Stimulated activated CD4-positive, alpha-beta T cell treated with anti-CD3 and anti-CD28 coated beads, Interleukin-4, amount 100 ng/mL, for 4 hours (primary cell): ENCODE data around the gene RGS19.
"Not testable (repeated sequence)": the region's sequence is repeated elsewhere in the genome, so short reads cannot be mapped to it uniquely, and the experiment has no call there.

Source experiments
- DNase-seq, 2 experiments: peaks; one replicate each; pipeline ENCODE4 v3.0.0-alpha.2; 2020

Gene RGS19

DNA sequence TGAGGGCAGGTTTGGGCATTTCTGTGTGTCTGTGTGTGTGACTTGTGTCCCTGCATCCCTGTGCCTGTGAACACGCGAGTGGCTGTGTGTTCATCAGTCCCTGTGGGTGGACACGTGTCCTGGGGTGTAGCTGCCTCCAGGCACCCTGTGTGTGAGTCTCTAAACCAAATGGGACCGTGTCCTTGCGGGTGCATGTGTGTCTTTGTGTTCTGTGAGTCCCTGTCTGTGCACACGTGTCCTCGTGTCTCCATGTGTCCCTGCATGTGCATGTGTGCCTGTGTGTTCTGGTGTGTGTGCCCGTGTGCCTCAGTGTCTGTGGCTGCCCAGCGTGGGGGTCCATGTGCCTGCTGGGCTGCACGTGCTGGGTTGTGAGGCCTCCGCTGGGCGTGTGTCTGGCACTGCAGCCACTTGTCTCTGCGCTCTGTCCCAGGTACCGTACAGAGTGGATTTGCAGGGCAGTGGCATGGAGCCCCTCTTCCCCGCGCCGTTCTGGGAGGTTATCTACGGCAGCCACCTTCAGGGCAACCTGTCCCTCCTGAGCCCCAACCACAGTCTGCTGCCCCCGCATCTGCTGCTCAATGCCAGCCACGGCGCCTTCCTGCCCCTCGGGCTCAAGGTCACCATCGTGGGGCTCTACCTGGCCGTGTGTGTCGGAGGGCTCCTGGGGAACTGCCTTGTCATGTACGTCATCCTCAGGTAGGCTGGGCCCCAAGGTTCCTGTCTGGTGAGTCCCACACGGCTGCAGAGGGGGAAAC, 13.1 kb upstream of the RGS19 start:
- no peak for DNase-seq

DNA sequence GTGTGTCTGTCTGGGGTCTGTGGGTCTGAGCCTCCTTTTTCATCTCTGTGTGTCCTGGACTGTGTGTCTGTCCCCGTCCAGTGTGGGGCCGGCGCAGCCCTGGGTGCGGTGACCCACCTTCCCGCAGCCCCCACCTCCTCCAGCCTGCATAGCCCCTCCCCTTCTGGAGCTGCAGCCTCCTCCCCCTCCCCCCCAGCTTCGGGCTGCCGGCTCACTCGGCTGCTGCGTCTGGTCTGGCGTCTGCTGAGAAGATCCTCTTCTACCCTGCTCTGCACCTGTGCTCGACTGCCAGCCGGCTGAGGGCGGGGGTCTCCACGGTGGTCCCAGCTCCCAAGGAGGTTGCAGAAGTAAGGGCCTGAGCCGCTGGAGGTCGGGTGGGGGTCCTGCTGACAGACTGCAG, 12.5 kb upstream of the RGS19 start:
- no peak for DNase-seq

DNA sequence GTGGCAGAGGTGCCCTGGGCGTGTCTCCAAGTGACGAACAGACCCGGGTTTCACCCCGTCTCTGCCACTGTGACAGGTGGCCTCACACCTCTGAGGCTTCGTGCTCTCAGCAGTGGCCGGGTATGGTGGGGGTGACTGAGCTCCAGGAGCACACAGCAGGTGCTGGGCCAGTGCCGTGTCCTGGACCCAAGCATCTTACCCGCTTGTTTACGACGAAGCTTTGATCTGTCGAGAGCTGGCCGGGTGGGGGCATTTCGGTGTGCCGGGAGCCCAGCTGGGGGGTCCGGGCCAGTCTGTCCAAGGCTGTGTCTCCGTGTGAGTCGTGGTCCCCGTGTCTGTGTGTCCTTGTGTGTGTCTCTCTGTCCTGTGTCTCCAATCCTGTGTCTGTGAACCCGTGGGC, 12.0 kb upstream of the RGS19 start:
- DNase-seq: no peak

DNA sequence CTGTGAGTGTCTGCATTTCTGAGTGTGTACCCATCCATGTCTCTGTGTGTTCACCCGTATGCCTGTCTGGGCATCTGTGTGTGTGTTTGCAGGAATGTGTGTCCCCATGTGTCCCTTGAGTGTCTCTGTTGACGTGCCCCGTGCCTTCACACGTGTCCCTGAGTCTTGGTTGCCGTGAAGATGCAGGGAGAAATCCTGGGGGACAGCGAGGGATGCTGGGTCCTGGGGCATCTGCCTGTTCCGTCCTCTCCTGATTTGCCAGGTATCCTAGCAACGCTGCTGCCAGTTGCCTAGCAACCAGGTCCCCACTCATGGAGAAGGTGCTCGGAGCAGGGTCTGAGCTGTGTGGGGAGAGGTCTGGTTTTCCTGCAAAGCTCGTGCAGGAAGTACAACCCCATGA, 10.8 kb upstream of the RGS19 start:
- DNase-seq: no peak

DNA sequence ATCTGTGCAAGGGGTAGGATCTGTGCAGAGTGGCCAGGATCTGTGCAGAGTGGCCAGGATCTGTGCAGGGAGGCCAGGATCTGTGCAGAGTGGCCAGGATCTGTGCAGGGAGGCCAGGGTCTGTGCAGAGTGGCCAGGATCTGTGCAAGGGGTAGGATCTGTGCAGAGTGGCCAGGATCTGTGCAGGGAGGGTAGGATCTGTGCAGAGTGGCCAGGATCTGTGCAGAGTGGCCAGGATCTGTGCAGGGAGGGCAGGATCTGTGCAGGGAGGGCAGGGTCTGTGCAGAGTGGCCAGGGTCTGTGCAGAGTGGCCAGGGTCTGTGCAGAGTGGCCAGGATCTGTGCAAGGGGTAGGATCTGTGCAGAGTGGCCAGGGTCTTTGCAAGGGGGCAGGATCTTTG, 9.3 kb upstream of the RGS19 start:
- not testable (repeated sequence) for DNase-seq

DNA sequence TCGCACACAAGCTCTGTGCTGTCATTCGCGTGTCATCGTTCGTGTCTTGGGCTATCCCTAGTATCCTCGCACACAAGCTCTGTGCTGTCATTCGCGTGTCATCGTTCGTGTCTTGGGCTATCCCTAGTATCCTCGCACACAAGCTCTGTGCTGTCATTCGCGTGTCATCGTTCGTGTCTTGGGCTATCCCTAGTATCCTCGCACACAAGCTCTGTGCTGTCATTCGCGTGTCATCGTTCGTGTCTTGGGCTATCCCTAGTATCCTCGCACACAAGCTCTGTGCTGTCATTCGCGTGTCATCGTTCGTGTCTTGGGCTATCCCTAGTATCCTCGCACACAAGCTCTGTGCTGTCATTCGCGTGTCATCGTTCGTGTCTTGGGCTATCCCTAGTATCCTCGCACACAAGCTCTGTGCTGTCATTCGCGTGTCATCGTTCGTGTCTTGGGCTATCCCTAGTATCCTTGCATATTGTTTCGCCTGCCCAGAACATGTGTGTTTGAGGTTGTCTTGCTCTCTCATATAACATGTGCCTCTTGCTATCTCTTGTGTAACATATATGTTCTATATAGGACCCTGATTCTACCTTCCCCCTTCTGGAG, 8.0 kb upstream of the RGS19 start:
- not testable (repeated sequence) for DNase-seq

DNA sequence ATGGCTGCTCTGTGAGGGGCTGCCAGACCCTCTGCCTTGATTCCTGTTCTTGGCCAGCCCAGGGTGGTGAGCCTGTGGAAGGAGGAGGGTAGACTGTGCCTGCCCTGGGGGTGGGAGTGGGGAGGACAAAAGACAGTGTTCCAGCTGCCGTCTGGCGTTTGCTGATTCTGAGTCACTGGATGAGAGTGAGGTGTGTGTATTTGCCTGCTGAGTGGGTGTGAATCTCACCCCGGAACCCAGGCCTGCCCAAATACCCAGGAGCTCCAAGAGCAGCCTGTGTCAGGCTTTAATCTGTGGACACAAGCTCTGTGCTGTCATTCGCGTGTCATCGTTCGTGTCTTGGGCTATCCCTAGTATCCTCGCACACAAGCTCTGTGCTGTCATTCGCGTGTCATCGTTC, 7.5 kb upstream of the RGS19 start:
- no peak for DNase-seq

DNA sequence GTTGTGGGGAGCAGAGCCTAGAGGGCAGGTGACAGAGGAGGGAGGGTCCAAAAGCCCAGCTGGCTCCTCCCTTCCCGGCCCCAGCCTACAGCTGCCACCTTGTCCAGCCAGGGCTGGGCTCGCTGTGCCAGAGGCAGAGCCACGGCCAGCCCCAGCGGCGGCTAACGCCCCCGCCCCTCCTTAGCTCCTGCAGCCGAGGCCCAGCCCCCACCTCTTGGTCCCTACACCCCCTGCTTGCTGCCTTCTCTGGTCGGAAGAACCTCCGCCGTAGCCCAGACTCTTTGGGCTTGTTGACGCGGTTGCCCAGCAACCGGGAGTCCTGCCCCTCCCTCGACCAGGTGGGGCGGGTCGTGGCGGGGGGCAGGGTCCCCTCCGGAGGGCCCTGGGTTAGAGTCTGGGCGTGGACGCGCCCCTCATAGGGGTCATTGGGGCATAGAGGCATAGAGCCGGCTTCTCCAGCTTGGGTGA, 5.4 kb upstream of the RGS19 start:
- DNase-seq: no peak

DNA sequence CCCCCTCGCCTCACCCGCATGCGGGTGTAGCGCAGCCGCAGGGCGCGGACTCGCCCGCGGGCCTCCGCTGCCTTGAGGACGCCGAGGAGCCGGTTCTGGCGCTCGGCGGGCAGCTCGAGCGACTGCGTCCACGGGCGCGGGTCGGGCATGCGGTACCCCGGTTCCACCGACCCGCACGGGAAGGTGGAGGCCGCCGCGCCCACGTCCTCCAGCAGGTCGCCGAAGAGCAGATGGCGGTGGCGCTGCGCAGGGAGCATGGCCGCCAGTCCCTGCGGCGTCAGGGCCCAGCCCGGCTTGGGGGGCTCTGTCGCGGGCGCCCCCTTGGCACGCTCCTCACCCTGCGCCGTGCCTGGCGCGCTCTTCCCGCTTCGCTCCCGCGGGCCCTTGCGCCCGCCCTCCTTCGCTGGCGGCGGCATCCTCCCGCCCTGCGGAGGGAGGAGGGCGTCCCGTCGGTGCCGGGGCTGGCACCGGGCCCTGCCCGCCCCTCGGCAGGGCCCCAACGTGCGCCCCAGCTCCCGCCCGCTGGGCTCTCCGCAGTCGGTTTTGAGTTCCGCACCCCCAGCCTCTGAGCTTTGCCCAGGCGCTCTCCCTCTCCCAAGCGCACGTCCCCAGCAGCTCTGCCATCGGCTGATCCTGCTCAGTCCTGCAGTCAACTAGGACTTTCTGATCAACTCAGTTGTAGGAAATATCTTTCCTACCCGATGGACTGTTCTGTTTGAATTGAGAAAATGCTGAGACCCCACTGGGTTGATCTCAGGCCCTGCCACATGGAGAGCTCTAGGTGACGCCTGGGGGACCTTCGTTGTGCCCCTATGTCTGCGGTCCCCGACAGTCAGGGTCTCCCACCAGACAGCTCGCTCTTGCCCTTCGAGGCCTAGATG, 4.7 kb upstream of the RGS19 start, which contains the start of gene LKAAEAR1:
LKAAEAR1 (minus strand) TSS at position 595 of the 881 bp plus-strand sequence; CDS start at position 416, 179 bp downstream.
- DNase-seq: no peak

DNA sequence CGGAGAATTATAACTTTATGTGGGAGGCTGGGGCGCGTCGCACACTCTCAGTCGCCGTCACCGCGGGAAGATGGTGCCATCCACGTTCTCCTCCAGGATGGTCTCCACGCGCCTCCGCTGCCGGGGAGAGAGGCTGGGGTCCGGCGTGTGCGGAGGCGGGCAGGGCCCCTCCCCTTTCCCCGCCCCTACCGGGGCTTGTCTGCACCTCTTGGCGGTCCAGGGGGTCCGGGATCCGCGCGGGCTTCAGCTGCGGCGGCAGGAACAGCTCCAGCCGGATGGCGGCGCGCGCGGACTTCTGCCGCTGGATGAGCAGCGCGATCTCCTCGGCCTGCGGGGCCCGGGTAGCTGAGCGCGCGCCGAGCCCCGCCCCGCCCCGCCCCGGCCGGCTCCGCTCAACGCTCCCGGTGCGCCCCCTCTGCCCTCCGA, 4.1 kb upstream of the RGS19 start:
- DNase-seq: peak; percentile 59 to 75

DNA sequence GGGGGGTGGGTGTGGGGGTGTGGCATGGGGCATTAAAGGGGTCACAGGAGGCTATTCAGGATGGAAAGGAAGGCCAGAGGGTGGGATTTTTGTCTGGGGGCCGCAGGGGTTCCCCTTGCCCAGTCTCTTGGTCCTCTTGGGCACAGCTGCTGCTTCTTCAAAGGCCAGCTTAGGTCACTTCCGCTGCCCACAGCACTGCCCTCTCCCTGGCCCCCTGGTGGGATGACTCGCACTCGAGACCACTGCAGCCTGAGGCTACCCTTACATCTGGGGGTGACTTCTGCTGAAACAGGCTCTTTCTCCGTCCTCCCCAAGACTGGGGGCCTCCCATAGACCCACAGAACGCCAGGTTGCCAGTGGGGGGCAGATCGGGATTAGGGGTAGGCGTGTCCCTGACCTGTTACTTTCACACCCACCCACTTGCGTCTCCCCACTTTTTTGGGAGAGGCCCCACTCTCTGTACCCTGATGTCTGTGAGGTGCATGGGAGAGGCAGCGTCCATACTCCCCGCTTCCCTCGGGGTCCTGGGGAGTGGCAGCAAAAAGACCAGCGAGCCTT, 3.6 kb upstream of the RGS19 start:
- no peak for DNase-seq

DNA sequence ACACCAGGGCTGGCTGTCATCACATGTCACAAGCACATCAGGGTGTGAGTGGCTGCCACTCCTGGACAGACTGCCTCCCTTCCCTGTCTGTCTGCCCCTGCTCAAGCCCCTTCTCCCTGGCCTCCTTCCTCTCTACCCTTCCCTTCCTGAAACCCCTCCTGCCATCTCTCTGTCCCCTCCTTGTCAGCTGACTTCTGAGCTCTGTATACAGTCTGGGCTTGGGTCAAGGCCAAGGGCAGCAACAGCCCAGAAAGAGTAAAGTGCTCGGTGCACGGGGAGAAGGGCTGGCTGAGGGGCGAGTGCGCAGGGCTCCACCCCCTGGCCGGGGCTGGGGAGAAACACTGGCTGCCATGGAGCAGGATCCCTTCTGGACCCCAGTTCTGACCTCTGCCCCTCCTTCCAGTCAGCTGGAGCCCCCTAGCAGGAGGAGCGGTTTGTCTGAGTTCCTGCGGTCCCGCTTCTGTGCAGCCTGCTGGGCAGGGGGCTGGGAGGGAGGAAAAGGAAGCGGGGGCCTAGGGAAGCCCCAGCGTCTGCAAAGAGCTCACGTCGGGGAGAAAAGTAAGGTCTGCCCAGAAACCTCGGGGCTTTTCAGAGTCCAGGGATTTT, 2.9 kb upstream of the RGS19 start:
- DNase-seq: no peak

DNA sequence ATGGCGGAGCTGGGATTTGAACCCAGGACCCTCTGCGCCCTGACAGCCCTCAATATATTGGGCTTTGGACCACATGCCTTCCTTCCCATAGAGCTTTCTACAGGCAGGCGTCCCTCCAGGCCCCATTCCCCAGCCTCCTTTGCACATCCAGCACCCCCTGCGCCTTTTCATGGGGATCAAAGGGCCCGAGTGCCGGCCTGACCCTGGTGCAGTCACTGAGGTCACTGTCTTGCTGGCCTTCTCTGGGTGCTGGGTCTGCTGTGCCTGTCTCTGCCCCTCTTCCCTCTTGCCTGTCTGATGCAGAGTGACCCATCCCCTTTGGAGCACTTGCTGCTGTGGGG, 2.3 kb upstream of the RGS19 start:
- no peak for DNase-seq

DNA sequence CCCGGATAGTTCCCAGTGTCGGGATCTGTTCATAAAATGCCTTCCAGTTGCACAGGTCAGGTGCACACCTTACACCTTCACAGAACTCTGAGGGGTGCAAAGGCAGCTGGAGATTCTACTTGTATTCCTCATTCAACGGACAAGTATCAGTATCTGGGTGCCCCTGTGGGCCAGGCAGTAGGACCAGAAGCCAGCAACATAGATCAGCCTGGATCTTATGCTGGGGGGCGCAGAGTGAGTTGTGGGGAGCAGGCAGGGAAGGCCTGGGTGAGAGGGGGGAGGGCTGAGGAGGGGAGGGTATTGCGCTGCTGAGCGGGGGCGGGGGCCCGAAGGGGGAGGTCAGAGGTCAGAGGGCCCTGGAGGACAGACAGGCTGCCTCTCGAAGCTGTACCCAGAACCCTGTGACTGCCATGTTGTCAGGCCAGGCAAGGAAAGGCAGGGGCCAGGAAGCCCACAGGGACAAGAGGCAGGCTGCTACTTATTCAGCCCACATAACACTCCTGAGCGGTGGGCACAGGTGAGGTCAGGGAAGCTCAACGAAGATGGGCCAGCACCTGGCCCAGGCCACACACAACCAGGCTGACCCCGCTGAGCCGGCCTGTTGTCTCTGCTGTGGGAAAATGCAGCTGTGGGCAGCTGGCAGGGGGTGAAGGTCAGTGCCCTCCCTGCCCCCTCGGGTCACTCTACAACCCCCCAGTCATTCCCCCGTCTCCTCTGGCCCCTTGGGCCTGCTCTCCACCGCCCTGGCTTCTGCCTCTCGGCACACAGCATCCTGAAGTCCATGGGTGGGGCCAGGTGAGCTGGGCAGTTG, 1.7 kb upstream of the RGS19 start:
- no peak for DNase-seq

DNA sequence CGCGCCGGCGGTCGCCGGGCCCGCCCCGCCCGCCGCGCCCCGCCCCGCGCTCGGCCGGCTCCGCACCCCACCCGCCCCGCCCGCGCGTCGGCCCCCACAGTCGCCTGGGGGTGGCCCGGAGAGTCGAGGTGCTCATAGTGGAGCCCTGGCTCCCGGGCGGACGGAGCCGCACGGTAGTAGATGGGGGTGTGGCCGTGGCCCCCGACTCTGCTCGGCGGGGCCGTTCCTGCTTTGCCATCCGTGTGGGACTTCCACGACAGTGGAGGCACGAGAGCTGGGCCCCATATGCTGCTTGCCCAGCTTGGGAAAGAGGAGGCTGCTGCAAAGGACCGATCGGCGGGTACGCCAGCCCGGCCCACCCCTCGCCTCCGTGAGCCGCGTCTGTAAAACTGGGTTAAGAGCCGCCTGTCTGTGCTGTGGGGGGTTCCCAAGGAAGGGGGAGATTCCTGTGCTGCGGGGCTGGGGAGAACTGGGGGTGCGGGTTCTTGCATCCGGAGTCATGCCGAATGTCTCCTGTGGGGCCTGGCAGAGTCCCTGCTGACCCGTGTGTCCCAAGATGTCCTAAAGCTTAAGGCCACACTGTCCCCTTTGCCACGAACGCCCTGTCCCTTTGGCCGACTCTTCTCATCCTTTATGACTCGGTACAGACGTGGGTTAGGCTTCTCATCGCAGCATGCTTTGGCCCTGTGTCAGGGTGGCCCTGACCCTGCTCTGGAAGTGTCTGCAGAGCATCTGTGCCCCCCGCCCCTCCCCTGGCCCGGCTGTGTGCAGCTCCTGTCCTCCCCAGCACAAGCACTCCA, 895 bp upstream of the RGS19 start, which contains the start of gene OPRL1:
OPRL1 (plus strand) TSS at position 70 of the 800 bp plus-strand sequence. CDS start 12,639 bp downstream, outside the sequence.
- peak in 1 of 2 experiments; percentile 50 for DNase-seq

DNA sequence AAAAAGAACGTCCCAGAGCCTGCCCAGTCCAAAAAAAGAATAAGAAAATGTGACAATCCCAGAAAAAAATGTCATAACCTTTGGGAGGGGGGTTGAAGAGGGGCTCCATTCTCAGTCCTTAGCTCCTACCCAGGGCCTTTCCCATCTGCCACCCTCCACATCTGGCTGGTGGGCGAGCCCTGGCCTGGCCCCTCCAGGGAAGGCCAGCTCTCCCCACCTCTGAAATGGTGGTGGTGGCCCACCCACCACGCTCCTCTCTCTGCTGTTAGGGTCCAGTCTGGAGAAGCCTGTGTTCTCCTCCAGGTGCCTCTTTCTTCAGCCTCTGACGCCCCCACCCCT, 415 bp downstream of the RGS19 start:
- DNase-seq: no peak

DNA sequence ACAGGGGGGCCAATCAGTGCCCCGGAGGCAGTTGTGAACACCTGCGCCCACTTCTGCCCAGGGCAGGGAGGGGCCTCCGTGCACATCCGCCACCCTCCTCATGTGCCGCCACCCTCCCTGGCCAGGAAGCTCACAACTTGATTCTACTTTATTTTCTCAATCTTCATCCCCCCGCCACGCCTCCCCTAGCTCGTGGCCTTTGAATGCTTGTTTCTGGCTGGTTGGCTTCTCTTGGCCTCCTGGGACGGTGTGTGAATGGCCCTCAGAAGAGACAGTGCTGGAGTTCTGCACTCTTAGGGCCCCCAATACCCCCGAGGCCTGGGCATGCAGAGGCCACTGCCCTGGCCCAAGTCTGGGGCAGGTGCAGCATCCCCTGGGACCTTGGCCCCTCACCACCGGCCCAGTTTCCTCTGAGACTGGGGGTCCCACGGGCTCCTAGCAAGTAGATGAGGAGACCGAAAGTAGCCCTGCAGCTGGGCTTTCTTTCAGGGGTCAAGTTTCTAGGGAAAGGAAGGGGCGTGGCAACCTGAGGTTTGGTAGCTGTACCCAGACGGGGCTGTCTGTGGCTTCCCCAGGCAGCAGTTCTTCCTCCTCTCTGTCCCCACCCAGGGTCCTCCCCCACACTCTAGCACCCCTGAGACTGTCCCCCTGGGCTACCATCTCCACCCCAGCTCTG, 1.3 kb downstream of the RGS19 start:
- peak; percentile 41 to 46 for DNase-seq

DNA sequence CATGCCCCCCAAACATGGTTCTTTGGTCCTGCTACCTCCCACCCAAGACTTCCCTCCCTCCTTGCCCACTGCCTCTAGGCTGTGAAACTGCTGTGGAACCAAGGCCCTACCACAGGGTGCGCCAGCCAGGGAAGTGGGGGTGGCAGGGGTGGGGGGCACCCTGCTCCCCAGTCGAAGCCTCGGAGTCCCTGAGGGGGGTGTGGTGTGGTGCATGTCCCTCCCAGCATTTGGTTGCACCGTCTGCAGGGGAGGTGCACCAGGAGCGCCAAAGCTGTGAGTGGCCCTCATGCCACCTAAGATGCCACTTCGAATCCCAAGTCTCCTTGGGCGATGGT, 1.8 kb downstream of the RGS19 start:
- DNase-seq: no peak

DNA sequence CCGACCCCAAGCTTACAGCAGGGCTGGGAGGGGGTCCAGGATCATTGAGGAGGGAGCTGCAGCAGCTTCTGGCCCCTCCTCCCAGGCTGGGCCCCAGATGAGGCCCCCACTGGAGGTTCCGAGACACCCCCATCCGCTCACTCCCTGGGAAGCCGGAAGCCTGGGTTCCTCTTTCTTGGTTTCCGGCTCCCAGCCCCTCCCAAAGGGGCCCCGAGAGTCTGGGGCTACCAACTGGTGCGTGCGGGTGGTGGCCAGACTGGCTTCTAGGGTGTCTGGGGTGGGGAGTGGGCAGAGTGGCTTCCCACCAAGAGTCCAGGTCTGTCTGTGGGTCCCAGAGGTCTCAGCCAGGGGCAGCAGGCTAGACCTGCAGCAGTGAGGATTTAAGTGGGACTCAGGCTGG, 2.2 kb downstream of the RGS19 start:
- no peak for DNase-seq
